ENCODE results near the gene REC8. TPM values are rescaled to one million over a fixed set of nuclear protein-coding genes. Genes with fewer than 3 reads are reported as not detected.
A peak's percentile ranks its signal among the peaks of the same experiment; 100 is the strongest.

Gene REC8
- total RNA-seq, 1 donor from 2014 or later = 1.6 TPM

GRCh38 chr14:24157331-24157730, 14.5 kb upstream of the REC8 start:
- DNase-seq = no peak
- intact Hi-C loops (cut with micrococcal nuclease) = no loop called here
- Histone ChIP-seq H3K4me3 (no peak overlapping the region), H3K36me3 (peaks cover 75% of the 10 kb centered on the region), H3K4me1 (peaks cover 22% of the 10 kb centered on the region), H3K27me3 (ENCODE audit: low read depth) (no peaks in the 10 kb centered on the region), H3K9me3 (replicated peaks) (no peaks in the 10 kb centered on the region), H3K27ac (replicated peaks) (no peak overlapping the region)
- TF ChIP-seq, protein P1, sequence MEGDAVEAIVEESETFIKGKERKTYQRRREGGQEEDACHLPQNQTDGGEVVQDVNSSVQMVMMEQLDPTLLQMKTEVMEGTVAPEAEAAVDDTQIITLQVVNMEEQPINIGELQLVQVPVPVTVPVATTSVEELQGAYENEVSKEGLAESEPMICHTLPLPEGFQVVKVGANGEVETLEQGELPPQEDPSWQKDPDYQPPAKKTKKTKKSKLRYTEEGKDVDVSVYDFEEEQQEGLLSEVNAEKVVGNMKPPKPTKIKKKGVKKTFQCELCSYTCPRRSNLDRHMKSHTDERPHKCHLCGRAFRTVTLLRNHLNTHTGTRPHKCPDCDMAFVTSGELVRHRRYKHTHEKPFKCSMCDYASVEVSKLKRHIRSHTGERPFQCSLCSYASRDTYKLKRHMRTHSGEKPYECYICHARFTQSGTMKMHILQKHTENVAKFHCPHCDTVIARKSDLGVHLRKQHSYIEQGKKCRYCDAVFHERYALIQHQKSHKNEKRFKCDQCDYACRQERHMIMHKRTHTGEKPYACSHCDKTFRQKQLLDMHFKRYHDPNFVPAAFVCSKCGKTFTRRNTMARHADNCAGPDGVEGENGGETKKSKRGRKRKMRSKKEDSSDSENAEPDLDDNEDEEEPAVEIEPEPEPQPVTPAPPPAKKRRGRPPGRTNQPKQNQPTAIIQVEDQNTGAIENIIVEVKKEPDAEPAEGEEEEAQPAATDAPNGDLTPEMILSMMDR (IDR thresholded peaks at IDR 0.05; ENCODE audit: borderline replicate concordance) = no peak

GRCh38 chr14:24159777-24160498, 11.9 kb upstream of the REC8 start:
- intact Hi-C loops (cut with micrococcal nuclease) = no loop called here
- Histone ChIP-seq H3K27ac (replicated peaks) (peak overlapping the region; percentile 98), H3K9me3 (replicated peaks) (no peaks in the 10 kb centered on the region), H3K27me3 (ENCODE audit: low read depth) (no peaks in the 10 kb centered on the region), H3K36me3 (peaks cover 77% of the 10 kb centered on the region), H3K4me1 (peaks cover 45% of the 10 kb centered on the region), H3K4me3 (no peak overlapping the region)
- TF ChIP-seq, protein P1 (IDR thresholded peaks at IDR 0.05; ENCODE audit: borderline replicate concordance) = no peak
- no peak for DNase-seq

GRCh38 chr14:24160499-24160849, 11.4 kb upstream of the REC8 start:
- DNase-seq = no peak
- peaks cover 45% of the 10 kb centered on the region for H3K4me1 ChIP-seq
- no peak overlapping the region for H3K4me3 ChIP-seq
- H3K9me3 ChIP-seq (replicated peaks) = no peaks in the 10 kb centered on the region
- peak overlapping the region; percentile 98 for H3K27ac ChIP-seq (replicated peaks)
- no peaks in the 10 kb centered on the region for H3K27me3 ChIP-seq (ENCODE audit: low read depth)
- H3K36me3 ChIP-seq = peaks cover 77% of the 10 kb centered on the region
- intact Hi-C loops (cut with micrococcal nuclease) = no loop called here
- TF ChIP-seq, protein P1 (IDR thresholded peaks at IDR 0.05; ENCODE audit: borderline replicate concordance) = no peak

DNA sequence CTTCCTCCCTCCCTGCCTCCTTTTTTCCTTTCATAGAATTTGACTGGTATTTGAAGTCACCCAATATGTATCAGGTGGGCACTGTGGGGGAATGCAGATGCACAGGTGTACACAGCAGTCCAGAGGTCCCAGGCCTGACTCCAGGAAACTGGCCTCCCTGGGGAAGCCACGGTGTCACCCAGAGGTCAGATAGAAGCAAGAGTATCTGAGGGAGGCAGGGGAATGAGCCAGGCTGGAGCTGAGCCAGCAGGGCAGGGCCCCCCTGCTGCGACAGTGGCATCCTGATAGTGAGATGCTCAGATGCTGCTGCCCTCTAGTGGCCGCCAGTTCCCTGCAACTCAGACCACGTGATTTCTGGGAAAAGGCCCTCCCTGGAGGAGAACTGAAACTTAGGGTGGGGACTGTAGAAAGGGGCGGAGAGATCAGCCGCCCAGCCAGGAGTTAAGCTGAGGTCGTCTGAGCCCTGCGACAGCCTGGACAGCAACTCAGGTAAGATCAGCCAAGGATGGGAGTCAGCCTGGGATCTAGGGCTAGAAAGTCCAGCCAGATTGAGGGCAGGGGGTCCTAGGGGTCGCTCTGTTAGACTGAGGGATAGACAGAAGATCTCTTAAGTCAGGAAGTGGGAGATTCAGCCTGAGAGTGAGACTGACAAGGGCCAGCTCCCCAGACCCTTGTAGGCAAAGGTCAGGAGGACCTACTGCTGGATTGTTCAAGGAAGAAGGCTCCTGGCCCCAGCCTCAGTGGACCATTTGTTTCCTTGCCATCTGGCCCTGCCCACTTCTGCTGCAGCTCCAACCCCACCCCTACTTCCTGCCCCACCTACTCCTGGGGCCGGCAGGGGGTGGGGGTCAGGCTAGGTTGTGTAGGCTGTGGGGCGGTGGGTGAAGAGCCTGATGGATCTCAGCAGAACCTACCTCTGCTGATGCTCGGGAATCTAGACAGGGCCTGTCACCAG, 10.8 kb upstream of the REC8 start, which contains the start of gene IRF9:
Gene IRF9, plus strand, starts transcription at position 416 of the 955 bp plus-strand sequence. CDS start 880 bp downstream, outside the sequence.
- peak; percentile 95 for DNase-seq
- TF ChIP-seq, protein P1 (IDR thresholded peaks at IDR 0.05; ENCODE audit: borderline replicate concordance) = peak; percentile 98
- H3K36me3 ChIP-seq = peaks cover 77% of the 10 kb centered on the region
- H3K9me3 ChIP-seq (replicated peaks) = no peaks in the 10 kb centered on the region
- peak within 1 kb of the TSS; percentile 98 for H3K27ac ChIP-seq (replicated peaks)
- peaks cover 45% of the 10 kb centered on the region for H3K4me1 ChIP-seq
- H3K4me3 ChIP-seq = peak within 1 kb of the TSS; percentile 75
- intact Hi-C loops (cut with micrococcal nuclease) = no loop called here
- H3K27me3 ChIP-seq (ENCODE audit: low read depth) = no peaks in the 10 kb centered on the region

DNA sequence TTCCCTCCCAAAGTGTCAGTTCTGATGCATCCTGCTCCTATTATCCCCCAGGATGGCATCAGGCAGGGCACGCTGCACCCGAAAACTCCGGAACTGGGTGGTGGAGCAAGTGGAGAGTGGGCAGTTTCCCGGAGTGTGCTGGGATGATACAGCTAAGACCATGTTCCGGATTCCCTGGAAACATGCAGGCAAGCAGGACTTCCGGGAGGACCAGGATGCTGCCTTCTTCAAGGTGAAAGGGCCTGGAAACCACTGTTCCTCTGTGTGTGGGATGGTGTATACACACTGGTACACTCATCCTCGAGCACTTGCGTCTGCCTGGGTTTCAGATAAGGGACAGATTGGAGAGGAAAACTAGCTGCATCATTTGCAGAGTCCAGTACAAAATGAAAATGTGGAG, 9.8 kb upstream of the REC8 start:
- H3K4me1 ChIP-seq = peaks cover 45% of the 10 kb centered on the region
- no peaks in the 10 kb centered on the region for H3K27me3 ChIP-seq (ENCODE audit: low read depth)
- peak overlapping the region; percentile 98 for H3K27ac ChIP-seq (replicated peaks)
- H3K9me3 ChIP-seq (replicated peaks) = no peaks in the 10 kb centered on the region
- H3K4me3 ChIP-seq = peak overlapping the region; percentile 75
- no peak for DNase-seq
- TF ChIP-seq, protein P1 (IDR thresholded peaks at IDR 0.05; ENCODE audit: borderline replicate concordance) = no peak
- peaks cover 77% of the 10 kb centered on the region for H3K36me3 ChIP-seq
- intact Hi-C loops (cut with micrococcal nuclease) = no loop called here

Data from left ventricle myocardium inferior (tissue), 1 donor.